Ishikawa (cell line): Measurements from ENCODE around the gene ONECUT3.

Experiments
- CEBPB ChIP-seq: IDR thresholded peaks from 2 replicates; pipeline ENCODE4 v1.6.1; 2012
- EP300 ChIP-seq: IDR thresholded peaks from 2 replicates; pipeline ENCODE4 v1.6.1; 2012; ENCODE audit warnings: borderline replicate concordance
- NFIC ChIP-seq: IDR thresholded peaks from 2 replicates; pipeline ENCODE4 v1.6.1; 2012
- TAF1 ChIP-seq: IDR thresholded peaks from 2 replicates; pipeline ENCODE4 v1.6.1; 2012; ENCODE audit warnings: low read depth, mild to moderate bottlenecking
- TCF12 ChIP-seq: IDR thresholded peaks from 2 replicates; pipeline ENCODE4 v1.6.1; 2012; ENCODE audit warnings: low read depth

GRCh38 chr19:1823539-1824251 is 70.4 kb downstream of the ONECUT3 start:
- TF ChIP-seq TCF12 (no peak), NFIC (no peak), EP300 (no peak), TAF1 (no peak), CEBPB (no peak)
